ENCODE data around the gene OR56A1.

The OR56A1 gene

GRCh38 chr11:5986885-5987284 lies 43.7 kb downstream of the OR56A1 start, which contains the start of gene OR52L1:
Gene OR52L1 (minus strand): TSS chr11:5986985. CDS start chr11:5986930, 55 bp downstream.
- DNase-seq: no peak

- DNase-seq: no peak
These were observed 47.1 kb downstream of the OR56A1 start for GRCh38 chr11:5983443-5983842.

DNA sequence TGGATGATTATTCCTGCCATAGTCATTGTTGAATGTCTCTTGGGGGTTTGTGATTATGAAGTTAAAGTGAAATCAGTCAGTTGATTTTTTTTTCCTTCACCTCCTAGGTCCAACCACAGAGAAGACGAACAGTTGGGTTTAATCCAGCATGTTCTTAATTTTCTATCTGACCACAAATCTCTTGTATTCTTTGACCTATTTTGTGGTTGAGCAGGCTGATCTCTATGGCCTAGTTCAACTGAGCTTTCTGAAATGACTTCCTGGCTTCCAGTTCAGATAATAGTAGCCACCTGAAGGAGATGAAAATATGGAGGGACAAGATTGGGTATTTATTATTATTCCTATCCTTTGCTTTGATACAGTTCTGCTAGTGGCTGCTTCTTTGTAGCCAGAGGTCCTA lies 57.0 kb downstream of the OR56A1 start:
- DNase-seq: no peak
